Peyer's patch (tissue), 4 donors: ENCODE results near the gene PCED1B.

ENCODE experiments used
- POLR2A ChIP-seq, 2 donors: fragments of 450-650 bp; IDR thresholded peaks; one replicate each; pipeline ENCODE4 v1.5.1; 2017; ENCODE audit warnings: antibody characterized with exemption in 2 of 2, mild to moderate bottlenecking in 2 of 2, moderate library complexity in 2 of 2
- TF ChIP-seq, protein P1 (sequence below), 6 experiments: fragments of 450-650 bp in 4 of 6; fragments of 200-600 bp in 2 of 6; sonication (generic) in 1 of 6; IDR thresholded peaks; one replicate each; pipeline ENCODE4 v1.5.1; 2017 to 2019; ENCODE audit warnings: antibody characterized with exemption in 6 of 6, mild to moderate bottlenecking in 3 of 6, moderate library complexity in 1 of 6

- TF ChIP-seq, protein P1, sequence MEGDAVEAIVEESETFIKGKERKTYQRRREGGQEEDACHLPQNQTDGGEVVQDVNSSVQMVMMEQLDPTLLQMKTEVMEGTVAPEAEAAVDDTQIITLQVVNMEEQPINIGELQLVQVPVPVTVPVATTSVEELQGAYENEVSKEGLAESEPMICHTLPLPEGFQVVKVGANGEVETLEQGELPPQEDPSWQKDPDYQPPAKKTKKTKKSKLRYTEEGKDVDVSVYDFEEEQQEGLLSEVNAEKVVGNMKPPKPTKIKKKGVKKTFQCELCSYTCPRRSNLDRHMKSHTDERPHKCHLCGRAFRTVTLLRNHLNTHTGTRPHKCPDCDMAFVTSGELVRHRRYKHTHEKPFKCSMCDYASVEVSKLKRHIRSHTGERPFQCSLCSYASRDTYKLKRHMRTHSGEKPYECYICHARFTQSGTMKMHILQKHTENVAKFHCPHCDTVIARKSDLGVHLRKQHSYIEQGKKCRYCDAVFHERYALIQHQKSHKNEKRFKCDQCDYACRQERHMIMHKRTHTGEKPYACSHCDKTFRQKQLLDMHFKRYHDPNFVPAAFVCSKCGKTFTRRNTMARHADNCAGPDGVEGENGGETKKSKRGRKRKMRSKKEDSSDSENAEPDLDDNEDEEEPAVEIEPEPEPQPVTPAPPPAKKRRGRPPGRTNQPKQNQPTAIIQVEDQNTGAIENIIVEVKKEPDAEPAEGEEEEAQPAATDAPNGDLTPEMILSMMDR (IDR thresholded peaks at IDR 0.05) = no peak
- no peak for TF ChIP-seq POLR2A (IDR thresholded peaks at IDR 0.05)
Observed at GRCh38 chr12:47188576-47189441, 109.4 kb downstream of the PCED1B start.
